Stimulated activated CD4-positive, alpha-beta T cell treated with anti-CD3 and anti-CD28 coated beads, Interleukin-1b, Interleukin-23, amount 100 ng/mL, for 4 hours (primary cell): ENCODE measurements around the gene PCGF1.
A peak's percentile ranks its signal among the peaks of the same experiment; 100 is the strongest.
"Not testable (repeated sequence)": the region's sequence is repeated elsewhere in the genome, so short reads cannot be mapped to it uniquely, and the experiment has no call there.

Source experiments
- DNase-seq, 2 donors: peaks; one replicate each; pipeline ENCODE4 v3.0.0-alpha.2; 2020; ENCODE audit warnings: low read depth in 2 of 2

The PCGF1 gene

DNA sequence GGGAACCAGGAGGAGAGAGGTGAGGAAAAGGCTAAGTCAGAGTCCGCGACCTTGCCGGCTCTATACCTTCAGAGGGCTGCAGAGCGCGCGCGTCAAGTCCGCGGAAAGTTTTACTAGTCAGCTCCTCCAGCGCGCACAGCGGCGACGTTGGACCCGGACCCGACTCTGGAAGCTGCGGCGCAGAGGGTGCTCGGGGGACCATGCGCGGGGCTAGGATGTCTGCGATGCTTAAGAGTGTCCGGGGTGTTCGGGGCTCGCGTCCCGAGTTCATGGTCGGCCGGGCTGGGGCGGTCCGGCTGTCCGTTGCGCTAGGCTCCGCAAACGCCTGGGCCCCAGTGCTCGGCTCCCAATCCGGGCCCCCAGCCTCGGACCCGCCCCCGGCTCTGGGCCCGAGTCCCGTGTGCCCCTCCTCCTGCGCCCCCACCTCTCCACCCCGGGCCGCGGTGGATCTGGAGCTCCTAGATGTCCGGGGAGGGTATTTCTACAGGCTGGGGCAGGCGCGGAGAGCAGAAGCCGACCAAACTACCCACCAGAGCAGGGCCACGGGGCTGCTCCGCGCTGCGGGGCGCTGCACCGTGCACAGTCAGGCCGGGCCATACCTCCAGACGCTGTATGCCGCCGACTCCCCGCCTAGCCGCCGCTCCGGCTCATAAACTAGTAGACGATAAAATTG, 8.1 kb downstream of the PCGF1 start, which contains the start of gene LBX2:
TSS of gene LBX2 (minus strand) at position 337 of the 673 bp plus-strand sequence. CDS start at position 271, 66 bp downstream.
- peak in 1 of 2 donors; percentile 36 for DNase-seq

DNA sequence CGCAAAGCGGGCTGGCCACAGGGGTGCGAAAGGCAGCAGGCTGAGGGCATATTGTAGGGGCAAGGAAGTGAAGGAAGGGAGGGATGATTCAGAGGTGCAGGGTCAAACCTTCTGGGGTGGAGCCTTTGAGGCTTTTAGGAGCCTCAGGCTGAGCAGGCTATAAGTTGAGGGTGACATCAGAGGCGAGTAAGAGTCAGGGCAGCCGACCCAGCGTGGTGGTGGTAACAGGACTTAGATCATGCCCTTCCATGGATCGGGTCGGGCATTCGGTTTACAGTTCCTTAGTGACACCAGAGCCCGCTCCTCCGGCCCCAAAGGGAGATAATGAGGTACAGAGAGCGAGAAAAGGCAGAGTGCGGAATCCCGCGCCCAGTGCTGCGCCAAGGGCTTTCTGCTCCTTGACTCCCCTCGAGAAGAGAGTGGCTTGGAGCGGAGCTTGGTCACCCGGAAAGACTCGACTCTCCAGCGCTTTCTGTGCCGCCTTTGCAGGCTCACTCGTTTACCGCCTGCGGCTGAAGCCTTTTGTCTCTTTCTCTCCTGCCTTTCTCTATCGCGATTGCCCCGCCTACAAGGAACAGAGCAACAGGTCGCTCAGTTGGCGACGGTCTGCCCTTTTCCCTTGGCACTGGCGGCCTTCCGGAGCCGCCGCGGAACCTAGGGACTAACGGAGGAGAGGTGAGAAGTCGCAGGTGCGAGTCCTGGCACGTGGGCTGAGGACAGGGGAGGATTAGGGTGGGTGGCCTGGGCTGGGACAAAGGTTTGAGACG, 8.8 kb downstream of the PCGF1 start:
- no peak for DNase-seq

DNA sequence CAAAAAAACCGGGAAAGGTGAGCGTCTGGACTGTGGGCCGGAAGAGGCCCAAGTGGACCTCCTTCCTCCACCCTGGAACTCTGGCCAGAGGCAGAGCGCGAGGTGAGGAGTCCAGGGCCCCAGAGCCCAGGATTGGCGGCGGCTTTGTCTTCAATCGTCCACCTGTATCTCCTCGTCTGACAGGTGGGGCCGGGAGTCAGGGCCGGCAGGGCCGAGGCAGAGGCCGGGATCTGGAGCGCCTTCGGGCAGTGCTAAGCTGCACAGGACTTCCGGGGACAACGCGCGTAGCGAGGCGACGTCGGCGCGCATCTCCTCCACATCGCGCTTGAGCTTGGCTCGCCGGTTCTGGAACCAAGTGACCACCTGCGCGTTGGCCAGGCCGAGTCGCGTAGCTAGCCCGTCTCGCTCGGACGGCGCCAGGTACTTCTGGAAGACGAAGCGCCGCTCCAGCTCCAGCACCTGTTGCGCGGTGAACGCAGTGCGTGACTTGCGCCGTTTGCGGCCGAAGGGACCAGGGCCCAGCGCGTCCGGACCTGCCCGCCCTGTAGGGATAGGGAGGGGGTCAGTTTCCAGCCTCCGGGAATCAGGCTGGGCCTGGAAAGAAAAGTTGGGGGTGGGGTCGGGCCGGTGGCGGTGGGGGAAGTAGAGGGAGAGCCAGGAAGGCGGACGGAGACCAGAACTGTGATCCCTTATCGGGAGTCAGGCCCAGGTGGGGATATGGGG, 9.6 kb downstream of the PCGF1 start:
- DNase-seq = no peak

DNA sequence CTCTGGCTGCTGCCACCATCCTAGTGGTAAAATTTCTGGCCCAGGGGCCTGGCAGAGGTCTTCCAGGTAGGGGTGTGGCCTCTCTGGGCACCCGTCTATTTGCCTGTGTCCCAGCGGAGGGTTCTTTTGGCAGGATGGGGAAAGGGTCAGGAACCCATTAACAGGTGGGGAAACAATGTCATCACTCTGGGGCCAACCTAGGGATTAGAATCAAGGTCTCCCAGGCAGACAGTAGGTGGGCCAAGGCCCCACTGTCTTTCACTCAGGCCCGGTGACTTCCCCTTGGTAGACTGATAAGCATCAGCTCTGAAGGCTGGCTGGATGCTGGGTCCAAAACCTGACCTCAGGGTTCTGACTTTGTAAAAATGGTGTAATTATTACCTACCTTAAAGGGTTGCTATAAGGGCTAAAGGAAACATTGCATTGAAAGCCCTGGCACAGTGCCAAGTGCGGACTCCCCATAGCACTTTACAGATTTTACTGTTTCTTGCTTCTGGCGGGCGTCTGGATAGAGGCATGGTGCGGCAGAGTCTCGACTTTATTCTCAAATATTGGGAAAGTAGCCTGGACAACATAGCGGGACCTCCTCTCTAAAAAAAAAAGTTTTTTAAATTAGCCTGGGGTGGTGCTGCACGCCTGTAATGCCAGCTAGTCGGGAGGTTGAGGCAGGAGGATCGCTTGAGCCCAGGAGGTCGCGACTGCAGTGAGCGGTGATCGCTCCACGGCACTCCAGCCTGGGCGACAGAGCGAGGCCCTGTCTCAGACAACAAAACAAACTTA, 10.3 kb downstream of the PCGF1 start:
- DNase-seq = no peak

DNA sequence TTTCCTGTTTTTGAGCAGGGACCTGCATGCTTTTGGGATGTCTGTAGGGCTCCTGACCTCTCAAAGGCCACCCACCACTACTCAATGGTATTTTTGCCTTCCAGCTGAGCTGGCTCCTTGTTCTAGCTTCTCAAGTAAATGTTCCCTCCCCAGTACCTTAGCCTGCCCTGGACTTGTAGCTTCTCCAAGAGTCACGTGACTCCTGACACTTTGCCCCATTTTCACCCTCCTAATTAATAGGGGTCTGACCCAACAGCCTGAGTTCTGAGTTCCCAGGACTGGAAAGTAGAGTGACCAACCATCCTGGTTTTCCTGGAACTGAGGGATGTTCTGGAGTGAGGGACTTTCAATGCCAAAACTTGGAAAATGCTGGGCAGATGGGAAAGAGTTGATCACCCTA, 12.1 kb downstream of the PCGF1 start:
- no peak for DNase-seq

DNA sequence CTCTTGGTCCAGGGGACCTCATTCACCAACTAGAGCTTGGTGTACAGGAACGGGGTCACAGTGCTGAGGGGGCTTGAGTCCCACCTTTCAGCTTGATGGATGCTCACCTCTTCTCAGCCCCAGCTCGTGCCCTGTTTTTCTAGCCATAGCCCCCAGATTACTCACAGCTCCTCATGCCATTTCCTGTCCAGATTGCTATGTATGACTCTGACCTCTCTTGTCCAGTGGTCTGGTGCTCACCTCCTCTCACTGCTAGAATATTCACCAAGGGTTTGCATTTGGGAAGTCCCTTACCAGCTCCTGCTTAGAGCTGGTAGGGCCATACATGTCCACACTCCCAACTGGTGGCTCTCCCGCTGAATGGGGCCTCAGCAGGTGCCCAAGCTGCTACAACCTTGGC, 13.9 kb downstream of the PCGF1 start:
- DNase-seq = no peak

DNA sequence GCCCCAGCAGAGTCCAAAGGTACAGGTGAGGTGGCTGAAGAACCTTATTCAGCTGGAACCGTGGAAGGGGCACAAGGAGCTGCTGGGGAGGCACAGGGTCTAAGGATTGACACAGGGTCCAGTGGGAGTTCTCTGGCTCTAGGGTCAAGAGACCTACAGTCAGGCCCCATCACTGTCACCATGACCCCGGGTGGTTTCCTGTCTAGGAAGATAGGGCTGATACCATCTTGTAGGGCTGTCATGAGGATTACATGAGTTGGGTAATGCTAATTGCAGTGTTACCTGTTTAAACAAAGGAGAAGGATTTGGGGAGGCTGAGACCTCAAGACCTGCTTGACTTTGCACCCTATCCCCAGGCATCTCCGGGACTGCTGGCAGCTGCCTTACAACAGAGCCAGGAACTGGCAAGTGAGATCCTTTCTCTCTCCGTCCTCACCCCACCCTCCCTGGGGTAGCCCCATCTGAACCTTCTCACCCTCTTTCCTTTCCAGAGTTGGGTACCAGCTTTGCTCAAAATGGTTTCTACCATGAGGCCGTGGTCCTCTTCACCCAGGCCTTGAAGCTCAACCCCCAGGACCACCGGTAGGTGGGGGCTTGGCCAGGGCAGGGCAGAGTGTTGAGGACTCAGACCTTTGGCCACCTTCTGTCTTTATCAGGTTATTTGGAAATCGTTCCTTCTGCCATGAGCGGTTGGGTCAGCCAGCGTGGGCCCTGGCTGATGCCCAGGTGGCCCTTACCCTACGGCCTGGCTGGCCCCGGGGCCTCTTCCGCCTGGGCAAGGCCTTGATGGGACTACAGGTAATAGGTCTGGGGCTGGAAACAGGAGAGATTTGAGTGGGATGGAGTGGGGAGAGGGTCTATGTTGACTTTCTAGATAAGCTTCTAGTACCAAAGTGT, 15.6 kb downstream of the PCGF1 start:
- no peak for DNase-seq

DNA sequence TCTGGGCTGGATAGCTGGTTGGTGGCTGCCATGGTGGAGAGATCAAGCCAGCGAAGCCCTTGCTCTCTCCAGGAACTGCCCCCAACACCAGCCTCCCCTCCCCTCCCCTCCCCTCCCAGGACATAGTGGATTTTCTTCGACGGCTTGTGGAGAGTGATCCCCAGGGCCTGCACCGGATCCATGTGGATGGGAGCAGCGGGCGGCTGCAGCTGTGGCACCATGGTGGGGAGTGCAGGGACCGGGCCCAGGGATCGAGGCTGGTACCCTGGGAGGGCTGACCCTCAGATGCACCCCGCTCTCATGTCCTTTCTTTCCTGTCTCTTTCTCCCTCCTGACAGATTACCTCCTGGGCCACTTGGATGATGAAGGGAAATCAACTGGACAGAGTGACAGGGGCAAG, 17.6 kb downstream of the PCGF1 start:
- no peak for DNase-seq

DNA sequence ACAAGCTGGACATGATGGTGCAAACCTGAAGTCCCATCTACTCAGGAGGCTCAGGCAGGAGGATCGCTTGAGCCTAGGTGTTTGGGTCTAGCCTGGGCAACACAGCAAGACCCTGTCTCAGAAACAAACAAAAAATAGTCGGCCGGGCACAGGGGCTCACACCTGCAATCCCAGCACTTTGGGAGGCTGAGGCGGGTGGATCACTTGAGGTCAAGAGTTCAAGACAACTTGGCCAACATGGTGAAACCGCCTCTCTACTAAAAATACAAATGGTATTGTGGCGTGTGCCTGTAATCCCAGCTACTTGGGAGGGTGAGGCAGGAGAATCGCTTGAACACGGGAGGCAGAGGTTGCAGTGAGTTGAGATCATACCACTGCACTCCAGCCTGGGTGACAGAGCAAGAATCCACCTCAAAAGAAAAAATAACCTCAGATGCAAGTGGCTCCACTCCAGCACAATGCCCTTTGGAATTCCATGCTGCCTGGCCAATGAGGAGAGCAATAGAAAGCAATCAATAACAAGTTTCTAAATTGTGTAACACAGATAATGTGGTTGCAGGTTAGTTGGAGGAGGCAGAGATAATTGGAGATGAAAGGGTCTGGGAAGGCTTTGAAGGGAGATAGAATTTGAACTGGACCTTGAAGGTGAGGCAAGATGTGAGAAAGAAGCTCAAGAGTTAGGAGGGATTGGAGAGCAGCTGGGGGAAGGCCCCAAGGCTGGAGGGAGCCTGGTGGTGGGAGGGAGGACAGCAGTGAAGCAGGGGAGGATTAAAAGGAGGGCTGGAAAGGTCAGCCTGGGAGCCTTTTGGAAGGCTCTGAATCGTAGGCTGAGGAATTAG, 18.6 kb downstream of the PCGF1 start:
- no peak for DNase-seq

DNA sequence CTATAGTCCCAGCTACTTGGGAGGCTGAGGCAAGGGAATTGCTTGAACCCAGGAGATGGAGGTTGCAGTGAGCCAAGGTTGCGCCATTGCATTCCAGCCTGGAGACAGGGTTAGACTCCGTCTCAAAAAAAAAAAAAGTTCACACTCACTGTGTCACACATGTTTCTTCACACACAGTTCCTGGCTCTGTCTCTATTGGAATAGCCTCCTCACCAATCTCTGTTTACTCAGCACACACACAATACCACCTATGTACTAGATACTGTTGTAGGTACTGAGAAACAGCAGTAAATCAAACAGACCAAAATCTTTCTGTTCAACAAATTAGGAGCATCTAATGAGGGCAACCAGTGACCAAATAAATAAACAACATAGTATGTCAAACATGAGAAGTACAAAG, 21.4 kb downstream of the PCGF1 start:
- DNase-seq = no peak

DNA sequence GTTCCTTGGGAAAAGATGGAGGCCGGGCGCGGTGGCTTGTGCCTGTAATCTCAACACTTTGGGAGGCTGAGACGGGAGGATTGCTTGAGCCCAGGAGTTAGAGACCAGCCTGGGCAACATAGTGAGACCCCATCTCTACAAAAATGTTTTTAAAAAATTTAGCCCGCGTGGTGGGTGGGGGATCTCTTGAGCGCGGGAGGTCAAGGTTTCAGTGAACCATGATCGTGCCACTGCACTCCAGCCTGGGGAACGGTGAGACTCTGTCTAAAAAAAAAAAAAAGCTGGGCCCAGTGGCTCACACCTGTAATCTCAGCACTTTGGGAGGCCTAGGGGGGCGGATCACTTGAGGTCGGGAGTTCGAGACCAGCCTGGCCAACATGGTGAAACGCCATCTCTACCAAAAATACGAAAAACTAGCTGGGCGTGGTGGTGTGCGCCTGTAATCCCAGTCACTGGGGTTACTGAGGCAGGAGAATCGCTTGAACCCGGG, 23.8 kb downstream of the PCGF1 start:
- not testable (repeated sequence) for DNase-seq

DNA sequence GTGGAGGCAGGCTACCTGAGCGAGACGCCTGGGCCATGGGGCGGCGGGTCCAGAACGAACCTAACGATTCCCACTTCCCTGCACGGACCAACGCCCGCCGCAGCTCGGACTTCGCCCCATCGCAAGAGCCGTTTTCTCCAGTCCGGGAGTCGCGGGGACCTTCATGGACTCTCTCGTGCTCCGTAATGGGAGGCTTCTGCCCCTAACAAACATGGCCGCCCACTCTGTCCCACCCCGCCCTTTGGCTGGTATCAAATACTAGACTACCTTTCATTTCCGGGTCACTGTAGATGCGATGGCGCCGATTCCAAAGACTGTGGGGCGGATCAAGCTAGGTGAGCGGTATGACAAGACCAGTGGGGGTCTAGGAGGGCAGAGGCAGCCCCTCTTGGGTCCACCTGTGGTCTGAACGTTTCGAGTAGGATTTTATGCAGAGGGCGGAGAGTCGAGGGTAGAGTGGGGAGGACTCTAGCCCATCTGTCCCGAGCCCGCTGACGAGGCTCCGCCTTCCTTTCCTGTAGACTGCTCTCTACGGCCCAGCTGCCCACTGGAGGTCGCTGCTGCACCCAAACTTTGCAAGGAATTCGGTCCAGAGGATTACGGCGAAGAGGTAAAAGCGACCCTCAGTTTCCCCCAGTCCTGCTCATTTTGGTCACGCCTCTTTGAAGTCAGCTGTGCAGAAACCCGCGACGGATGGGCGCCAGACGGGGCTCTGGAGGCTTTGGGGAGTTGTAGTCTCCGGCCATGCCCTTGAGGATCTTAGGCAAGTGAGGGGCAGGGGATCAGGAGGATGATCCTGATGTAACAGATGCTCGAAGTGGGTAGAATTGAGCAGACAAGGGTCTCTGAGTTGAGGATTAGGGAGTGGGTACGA, 24.5 kb downstream of the PCGF1 start, which contains the start of the genes CCDC142 and TTC31:
TSS of gene CCDC142 (minus strand) at position 198 of the 874 bp plus-strand sequence. CDS start at position 37, 161 bp downstream.
TSS of gene TTC31 (plus strand) at position 281 of the 874 bp plus-strand sequence. CDS start at position 296, 15 bp downstream.
- DNase-seq = peak; percentile 85 to 86

DNA sequence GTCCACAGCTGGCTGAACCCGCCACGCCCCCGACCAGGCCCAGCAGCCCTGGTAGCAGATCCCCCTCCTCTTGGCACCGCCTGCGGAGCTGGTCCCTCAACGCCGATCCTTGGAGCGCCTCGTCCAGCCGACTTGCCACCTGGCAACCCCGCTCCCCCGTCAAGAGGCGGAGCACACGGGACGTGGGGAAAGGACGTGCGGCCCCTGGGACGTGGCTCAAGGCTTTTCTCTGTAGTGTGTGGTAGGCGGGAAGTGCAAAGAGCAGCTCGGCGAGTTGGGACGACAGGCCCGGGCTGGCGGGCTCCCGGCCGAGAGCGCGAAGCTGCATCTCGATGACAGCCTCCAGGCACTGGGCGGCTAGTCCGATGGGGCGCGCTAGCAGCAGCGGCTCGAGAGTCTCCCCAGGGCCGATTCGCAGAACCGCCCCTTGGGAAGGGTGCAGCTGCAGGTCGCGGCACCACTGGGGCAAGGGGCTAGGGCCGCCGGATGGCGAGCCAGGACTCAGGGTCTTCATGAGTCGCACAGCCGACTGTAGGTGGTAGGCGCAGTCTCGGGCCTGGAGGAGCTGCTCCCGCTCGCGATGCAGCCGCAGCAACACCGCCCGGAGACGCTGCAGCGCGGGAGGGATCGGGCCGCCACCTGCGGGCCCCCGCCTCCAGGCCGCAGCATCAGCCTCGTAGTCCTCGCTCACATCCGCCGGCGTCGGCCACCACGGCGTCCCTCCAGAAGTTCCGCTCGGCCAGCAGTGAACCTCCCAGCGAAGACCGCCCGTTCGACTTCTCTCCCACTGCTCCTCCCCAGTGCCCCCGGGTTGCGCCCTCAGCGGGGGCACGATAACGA, 25.3 kb downstream of the PCGF1 start:
- DNase-seq = no peak

DNA sequence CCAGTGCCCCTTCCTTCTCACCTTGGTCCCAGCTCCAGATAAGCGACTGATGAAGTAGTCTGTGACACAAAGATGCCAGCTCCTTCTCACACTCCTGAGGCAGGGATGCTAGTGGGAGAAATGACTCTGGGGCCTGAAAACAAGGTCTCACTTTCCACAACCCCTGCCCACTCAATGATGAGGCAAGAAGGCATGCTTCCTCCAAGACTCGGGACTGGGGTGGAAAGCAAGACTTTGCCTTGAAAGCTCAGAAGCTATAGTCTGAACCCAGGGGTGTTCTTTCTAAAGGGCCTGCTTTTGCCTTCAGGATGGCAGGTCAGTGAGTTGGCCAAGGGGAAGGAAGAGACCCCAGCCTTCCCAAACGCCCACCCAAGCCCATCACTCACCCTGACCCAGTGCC, 26.1 kb downstream of the PCGF1 start:
- DNase-seq = no peak

DNA sequence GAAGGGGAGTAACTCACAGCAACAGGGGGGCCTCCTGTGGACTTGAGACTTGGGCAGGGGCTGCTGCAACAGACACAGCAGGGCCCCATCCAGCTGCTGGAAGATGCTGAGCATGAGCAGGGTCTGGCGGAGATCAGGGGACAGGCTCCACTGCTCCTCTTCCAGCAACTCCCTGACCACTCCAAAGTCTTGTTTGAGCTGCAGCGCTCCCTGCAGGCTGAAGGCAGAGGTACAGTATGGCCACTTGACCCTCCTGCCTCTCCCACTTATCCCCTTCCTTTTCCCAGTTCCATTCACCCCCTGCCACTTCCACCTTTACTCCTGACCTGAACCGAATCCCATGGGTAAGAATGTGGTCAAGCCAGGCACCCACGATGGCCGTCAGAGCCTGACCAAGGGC, 32.6 kb downstream of the PCGF1 start:
- no peak for DNase-seq

DNA sequence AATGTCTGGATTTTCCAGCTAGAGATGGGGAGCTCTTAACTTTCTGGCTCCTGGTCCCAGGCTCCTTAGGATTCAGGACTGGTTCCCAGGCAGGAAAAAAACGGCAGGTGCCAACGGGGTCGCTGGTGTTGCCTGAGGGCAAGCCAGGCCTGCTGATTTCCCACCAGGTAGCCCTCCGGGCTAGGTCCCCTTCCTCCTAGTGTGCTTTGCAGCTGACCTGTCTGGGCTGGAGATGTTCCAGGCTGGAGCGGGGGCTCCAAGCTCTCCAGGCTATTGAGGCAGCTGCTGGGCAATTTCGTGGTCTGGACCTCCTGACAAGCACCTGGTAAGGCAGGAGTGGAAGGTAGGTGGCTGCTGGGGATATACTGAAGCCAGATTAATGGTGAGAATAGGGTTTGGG, 33.0 kb downstream of the PCGF1 start:
- DNase-seq = no peak

DNA sequence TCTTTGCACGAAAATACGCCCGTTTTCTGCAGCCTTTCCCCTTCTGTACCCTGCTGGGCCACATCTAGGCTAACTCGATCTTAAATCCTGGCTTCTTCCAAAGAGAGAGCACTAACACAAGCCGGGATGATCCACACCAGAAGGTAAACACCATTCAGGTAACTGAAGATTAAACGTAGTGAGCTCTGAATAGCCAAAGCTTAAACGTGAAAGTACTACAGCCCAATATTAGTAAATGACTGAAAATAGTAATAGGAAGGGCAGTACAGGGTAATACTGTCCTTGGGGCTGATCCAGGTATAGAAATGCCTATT, 34.6 kb downstream of the PCGF1 start:
- DNase-seq = no peak
